GM18873 (cell line): ENCODE measurements around the gene TCTN2.

ENCODE experiments used
- ATAC-seq: cut with Tn5 transposase; IDR thresholded peaks from one replicate; pipeline ENCODE4 v1.9.1; 2021; ENCODE audit warnings: mild to moderate bottlenecking, moderate library complexity, moderate number of reproducible peaks; ENCODE audit not compliant: unreplicated experiment, low FRiP score

TCTN2 gene

DNA sequence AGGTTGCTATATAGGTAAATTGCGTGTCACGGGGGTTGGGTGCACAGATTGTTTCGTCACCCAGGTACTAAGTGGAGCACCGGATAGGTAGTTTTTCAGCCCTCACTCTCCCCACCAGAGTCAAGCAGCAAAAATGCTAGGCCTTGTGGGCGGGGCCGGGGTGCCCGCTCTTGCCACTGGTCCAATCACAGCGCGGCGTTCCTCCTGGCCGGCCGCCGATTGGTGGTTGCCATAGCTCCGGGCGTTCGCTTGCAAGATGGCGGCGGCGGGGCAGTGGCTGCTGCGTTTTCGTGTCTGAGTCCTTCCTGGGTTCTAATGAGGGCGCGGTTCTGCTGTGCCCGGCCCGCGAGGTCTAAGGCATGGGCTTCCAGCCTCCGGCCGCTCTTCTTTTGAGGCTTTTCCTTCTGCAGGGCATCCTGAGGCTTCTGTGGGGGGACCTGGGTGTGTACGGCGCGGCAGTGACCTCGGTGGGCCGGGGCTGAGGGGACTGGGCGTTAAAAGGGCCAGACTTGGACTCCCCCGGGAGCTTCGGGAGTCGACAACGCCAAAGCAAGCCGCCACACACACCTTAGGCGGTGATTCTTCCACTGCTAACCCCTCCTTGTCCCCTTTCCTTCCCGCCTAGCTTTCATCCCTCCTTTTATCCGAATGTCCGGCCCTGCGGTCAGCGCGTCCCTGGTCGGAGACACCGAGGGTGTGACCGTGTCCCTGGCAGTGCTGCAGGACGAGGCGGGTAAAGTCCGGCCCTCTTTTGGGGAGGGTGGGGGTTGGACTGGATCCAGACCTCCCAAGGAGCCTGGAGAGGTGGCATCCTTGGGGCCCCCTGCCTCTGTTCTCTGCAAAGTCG lies at the start of gene TCTN2:
TCTN2 (plus strand) TSS at position 232 of the 847 bp plus-strand sequence; CDS start at position 360, 128 bp downstream.
- peak; percentile 82 for ATAC-seq

DNA sequence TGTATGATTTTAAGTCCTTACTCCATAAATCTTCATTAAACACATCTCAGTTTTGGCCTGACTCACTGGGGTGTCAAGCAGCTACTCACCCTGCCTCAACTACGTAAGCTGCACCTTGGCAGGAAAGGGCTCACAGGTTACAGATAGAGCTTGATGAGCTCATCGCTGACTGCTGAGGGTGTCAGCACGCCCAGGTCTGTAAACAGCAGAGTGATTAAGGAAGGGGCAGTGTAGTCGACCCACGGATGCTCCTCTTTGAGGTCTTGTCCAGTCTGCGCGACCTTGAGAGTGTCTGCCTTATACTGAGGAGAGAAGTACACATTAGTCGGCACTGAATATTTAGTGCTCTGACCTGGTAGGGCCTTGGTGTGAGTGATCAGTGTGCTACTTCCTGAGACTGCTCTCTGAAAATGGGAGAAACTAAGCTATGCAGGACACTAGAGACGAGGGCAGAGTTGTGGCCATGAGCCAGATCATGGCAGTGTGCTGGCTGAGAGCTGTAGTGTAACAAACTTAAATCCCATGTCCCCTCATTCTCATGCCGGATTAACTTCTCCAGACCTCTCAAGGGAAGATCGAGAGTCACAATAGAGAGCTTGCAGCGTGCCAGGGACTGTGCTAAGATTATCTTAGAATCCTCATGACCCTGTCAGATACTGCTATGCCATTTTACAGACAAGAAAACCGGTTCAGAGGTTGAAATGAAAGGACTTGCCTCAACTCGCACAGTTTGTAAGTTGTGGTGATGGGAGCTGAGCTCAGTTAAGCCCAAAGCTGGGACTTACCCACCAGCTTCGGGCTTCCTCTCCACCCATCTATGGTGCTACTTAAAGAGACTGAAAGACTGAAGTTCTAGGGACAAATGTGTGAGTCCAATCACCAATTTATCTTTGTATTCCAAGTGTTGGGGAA lies 49.0 kb upstream of the TCTN2 start:
- no peak for ATAC-seq

DNA sequence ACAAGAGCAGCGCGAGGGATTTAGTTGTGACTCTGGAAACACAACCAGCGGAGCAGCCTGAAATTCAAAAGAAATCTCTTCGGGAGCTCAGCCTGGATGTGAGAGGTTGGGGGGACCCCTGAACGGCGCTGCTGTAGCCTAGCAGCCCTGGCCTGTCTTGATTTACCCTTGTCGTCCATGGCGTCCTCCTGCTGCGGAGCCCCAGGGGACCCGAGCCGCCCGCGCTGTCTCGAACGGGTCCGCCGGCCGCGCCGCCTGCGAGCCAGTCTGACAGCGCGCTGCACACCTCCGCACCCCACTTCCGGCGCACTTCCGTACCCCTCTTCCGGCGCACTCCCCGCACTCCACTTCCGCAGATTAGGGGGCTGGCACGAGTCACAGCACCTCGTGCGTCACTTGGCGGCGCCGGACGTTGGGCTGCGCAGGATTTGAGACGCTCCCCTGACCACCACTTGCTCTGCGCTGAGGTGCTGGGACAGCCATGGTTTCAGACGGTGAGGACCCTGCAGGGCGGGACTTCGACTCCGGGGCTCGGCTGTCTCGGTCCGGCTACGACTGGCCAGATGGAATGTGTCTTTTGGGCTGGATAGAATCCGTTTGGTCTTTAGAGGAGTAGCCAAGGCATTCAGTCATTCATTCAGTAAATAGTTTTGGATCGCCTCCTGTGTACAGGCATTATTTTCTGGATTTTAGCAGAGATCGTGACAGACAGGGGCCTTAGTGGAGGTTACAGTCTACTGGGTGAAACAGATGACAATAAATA lies 37.4 kb upstream of the TCTN2 start, which contains the start of the genes EIF2B1 and GTF2H3:
EIF2B1 (minus strand) TSS at position 308 of the 763 bp plus-strand sequence; CDS start at position 179, 129 bp downstream.
GTF2H3 (plus strand) TSS at position 451 of the 763 bp plus-strand sequence; CDS start at position 482, 31 bp downstream.
- ATAC-seq, result peak; percentile 93

DNA sequence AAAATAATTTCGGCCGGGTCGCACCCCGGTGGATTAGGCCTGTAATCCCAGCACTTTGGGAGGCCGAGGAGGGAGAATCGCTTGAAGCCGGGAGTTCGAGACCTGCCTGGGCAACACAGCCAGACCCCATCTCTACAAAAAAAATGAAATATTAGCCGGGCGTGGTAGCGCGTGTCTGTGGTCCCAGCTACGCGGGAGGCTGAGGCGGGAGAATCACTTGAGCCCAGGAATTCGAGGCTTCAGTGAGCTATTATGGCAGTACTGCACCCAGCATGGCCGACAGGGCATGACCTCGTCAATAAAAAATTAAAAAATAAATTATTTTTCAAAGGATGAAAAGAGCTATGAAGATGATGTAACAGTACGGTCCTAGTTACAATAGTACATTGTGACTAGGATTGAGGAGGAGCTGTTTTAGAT lies 36.8 kb upstream of the TCTN2 start:
- ATAC-seq, result no peak

DNA sequence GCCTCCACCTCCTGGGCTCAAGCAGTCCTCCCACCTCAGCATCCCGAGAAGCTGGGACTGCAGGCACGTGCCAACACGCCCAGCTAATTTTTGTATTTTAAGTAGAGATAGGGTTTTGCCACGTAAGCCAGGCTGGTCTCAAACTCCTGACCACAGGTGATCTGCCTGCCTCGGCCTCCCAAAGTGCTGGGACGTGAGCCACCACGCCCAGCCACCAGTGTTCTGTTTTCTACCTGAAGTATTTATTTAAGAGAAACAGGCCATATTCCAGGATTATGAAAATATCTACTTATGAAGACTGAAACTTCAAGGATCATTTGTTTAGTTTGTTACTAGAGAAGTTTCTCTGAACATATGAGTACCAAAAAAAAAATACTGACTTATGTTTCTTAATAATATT lies 27.0 kb upstream of the TCTN2 start:
- ATAC-seq, result no peak

DNA sequence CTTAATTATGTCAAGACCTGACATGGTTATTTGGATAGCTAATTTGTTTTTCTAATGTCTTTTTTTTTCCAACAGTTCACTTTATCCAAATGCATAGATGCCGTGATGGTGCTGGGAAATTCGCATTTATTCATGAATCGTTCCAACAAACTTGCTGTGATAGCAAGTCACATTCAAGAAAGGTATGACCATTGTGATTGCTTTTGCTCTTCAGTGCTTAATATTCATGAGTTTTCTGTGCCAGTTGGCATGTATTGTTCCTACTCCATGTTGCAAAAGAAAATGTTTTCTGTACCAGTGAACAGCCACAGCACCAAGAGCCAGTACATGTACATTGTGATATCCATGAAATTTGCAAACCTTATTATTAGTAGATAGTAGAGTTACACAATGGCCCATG lies 25.5 kb upstream of the TCTN2 start:
- no peak for ATAC-seq

DNA sequence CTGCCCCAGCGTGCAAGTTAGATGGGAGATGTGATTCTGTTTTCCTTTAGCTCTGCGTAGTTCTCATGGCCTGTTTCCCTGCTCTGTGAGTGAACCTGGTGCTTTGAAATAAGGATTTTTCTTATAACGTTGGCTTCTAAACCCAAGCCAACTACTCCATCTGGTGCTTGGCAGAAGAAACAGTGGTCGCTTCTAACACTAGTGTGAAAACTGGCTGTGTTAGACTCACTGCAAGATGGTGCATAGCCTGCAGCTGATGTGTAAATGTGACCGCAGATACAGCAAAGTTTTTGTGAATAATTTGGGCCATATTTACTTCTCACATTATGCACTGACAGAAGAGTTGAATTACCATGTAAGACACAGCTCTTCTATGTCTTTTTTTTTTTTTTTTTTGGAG lies 25.0 kb upstream of the TCTN2 start:
- no peak for ATAC-seq

DNA sequence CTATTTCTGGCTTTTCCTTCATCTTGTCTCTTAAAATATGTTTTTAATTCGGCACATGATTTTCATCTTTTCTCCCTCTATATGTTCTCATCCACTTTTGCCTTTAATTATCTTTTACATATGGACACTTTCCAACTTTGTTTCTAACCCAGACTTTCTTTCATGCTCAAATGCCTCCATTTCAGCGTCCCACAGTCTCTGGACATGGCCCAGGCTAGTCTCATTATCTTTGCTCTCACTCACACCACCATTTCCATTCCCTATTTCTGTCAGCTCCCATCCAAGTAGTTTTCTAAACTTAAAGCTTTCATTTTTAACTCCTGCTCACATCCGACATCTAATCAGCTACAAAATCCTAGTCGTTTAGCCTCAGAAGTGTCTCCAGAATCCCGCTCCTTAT lies 22.5 kb upstream of the TCTN2 start:
- no peak for ATAC-seq

DNA sequence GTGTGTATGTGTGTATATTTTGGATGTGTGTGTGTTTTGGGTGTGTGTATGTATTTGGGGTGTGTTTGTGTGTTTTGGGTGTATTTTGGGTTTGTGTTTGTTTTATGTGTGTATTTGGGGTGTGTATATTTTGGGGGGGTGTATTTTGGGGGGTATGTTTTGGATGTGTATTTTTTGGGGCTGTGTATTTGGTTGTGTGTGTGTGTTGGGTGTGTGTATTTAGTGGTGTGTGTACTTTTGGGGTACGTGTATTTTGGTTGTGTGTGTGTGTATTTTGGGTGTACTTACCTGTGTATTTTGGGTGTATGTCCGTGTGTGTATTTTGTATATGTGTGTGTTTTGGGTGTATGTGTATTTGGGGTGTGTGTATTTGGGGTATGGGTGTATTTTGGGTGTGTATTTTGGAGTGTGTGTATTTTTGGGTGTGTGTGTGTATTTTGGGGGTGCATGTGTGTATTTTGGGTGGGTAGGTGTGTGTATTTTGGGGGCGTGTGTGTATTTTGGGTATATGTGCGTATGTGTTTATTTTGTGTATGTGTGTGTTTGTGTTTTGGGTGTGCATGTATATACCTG lies 16.7 kb upstream of the TCTN2 start:
- ATAC-seq, result no peak

DNA sequence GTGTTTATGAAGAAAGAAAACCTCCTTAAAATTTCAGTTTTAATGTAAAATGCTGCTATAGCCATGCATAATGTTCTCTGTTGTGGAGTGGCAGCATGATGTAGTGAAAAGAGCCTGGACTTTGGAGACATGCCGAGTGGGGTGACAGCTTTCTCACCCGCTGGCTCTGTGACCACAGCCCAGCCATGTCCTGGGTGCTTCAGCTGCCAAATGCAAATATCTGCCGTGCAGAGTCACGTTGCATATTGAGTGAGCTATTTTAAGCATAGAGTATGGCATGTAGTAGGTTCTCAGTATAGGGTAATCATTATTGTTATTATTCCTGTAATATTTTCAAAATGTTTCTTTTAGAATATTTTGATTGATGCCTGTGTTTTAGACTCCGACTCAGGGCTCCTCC lies 15.5 kb upstream of the TCTN2 start:
- ATAC-seq, result peak; percentile 84

DNA sequence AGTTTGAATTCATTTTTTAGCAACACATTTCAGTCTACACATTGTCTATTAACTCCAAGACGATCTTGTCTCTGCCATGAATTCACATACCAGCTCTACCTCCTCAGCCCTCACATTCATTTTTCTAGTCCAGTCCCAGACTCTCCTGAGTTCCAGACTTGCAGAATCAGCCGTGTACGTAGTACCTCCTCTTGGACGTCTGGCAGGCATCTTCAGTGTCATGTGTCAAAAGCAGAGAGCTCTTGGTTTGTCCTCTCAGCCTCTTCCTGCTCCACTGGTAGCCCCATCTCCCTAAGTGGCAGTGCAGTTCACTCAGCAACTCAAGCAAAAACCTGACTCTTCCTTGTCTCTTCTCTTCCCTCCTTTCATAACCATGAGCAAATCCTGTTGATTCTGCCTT lies 14.5 kb upstream of the TCTN2 start:
- ATAC-seq, result no peak

DNA sequence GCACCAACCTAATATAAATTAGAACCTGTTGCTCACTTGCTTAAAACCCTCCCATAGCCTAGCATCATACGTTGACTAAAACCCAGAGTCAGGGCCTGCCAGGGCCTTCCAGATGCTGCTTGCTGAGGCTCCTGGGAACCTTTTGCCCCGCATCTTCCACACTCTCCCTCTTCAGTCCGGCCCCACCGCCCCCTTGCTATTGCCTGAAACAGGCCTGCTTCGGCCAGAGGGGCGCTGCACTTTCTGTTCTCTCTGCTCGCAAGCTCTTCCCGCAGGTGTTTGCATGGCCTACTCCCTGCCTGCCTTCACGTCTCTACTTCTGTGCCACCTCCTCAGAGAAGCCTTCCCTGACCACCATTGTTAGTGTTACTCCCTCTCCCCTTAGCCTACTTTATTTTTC lies 13.7 kb upstream of the TCTN2 start:
- no peak for ATAC-seq

DNA sequence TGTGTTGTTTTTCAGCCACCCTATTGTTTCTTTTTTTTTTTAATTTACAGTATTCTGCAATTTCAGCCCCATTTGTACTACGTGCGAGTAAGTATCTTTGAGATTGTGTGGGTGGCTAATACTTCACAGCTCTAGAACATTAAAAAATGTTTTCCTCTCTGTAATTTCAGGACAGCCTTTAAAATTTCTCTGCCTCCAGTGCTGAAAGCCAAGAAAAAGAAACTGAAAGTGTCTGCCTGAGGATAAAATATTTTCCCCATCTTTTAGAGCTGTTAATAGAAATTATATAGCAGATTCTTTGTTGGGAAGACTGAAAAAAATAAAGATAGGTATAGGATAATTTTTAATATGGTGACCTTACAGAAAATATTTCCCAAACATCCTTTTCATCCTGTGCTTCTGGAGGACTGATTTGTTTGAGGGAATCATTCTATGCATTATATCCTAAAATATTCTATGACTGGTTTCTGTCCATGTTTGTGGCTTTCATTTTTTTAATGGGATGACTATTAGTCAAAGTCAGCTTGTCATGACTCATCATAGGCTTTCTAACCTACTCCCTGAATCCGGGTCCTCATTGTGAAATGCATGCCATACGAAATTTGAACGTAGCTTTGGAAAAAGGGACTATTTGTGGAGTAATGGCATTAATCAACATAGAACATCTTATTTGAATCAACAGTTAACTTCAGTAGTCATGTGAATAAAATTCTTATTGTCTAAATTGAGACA lies 10.8 kb upstream of the TCTN2 start:
- no peak for ATAC-seq

DNA sequence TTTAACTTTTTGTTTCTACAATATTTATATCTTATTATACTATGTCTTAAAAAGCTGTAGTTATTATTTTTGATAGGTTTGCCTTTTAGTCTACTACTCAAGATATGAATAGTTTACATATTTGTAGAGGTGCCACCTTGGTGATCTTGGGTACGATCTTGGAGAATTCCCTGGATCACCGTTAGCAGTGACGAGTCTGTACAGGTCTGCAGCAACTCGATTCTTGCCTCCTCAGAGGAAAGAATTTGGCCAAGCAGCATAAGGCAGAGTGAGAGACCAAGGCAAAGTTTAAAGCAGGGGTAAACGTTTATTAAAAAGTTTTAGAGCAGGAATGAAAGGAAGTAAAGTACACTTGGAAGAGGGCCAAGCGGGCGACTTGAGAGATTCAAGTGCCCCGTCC lies 3.1 kb upstream of the TCTN2 start:
- ATAC-seq, result no peak

DNA sequence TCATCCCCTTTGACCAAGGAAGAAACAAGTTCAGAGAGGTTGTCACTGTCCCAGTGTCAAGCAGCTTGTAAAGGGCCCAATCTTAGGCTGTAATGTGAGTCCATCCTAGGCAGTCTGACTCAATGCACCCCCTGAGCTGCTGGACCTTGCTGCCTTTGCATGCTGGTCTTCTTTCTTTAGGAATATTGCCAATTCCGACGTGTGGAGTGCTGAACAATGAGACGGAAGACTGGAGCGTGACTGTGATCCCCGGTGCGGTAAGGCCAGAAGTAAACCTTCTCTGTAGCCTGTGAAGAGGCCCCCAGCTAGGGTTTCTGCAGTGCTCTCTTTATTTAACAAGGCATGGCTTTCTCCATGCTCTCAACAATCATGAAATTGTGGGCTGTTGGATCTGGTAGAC lies 963 bp downstream of the TCTN2 start:
- ATAC-seq, result no peak

DNA sequence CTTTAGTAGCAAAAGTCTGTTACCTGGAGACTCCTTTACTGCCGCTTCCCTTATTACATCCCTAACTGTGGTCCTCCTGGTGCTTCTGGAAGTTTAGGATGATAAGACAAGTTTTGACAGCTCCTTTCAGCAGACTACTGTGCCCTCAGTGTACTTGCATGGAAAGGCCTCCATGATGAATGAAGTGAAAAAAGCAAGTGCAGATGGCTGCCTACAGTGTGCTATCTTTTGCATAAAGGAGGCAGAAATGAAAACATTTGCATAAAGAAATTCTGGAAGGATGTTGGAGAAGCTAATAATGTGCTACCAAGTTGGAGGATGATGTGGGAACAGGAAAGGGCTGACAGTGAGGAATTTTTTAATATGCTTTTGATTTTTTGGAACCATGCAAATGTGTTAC lies 4.5 kb downstream of the TCTN2 start:
- no peak for ATAC-seq

DNA sequence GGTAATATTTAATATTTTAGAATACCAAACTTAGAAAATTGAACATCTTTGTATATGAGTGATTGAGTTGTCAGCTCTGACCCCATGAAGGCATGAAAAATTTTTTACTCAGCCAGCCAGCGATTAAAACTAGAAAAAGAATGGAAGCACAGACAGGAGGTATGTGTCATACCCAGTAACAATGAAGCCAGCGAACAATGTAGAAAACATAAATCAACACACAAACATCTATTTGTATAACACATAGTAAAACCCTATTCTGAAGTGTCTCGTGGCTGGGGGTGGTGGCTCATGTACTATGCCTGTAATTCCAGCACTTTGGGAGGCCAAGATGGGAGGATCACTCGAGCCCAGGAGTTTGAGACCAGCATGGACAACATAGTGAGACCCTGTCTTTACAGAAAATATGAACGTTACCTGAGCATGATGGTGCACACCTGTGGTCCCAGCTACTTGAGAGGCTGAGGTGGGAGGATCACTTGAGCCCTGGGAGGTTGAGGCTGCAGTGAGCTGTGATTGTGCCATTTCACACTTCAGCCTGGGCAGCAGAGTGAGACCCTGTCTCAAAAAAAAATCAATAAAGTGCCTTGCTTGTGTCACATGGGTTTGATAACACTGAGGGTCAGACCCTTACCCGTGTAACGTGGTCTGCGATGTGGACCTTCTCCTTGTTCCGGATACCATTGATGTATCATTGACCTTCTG lies 5.9 kb downstream of the TCTN2 start:
- no peak for ATAC-seq

DNA sequence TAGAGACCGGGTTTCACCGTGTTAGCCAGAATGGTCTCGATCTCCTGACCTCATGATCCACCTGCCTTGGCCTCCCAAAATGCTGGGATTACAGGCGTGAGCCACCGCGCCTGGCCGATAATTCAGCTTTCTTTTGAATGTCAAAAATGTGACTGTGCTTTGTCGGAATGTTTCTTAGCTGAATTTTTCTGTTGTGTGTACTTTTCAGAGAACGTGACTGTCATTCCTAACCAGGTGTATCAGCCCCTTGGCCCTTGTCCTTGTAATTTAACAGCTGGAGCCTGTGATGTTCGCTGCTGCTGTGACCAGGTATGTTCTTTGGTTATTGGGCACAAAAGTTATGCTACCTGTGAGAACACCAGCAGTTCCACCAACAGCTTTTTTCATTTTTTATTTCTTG lies 8.1 kb downstream of the TCTN2 start:
- ATAC-seq, result no peak

DNA sequence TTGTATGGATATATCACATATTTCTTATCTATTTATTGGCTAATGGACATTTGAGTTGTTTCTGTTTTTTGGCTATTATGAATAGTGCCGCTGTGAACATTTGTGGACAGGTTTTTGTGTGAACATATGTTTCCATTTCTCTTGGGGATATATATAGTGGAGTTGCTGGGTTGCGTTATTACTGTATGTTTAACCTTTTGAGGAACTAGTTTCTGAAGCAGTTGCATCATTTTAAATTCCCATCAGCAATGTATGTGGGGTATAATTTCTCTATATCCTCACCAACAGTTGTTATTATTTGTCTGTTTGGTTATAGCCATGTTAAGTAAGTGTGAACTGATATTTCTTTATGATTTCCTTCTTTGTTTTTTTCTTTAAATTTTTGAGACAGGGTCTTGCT lies 10.7 kb downstream of the TCTN2 start:
- no peak for ATAC-seq
